COLO668 (cell line): ENCODE data around the gene RAB2B.

Experiments used
- DNase-seq: peaks from one replicate; lab custom pipeline; 2025; ENCODE audit not compliant: unreplicated experiment; lab: John Stamatoyannopoulos, UW

Gene RAB2B

GRCh38 chr14:21476925-21477681 is at the start of gene RAB2B, which contains the start of gene TOX4:
RAB2B (minus strand) TSS chr14:21476959; CDS start chr14:21476872, 87 bp downstream.
TOX4 (plus strand) TSS chr14:21477195; CDS start chr14:21477279, 84 bp downstream.
- peak; percentile 97 for DNase-seq

- peak; percentile 95 for DNase-seq
Measured at GRCh38 chr14:21525962-21526671, 49.4 kb upstream of the RAB2B start, which contains the start of gene SALL2. SALL2 (minus strand) TSS chr14:21526346; CDS start chr14:21526127, 219 bp downstream.

GRCh38 chr14:21525571-21525961 is 48.8 kb upstream of the RAB2B start:
- peak; percentile 45 for DNase-seq

- DNase-seq: no peak
Measured at GRCh38 chr14:21524575-21525490, 48.1 kb upstream of the RAB2B start.

- DNase-seq: no peak
Measured at GRCh38 chr14:21523203-21523602, 46.4 kb upstream of the RAB2B start.

- no peak for DNase-seq
Measured at GRCh38 chr14:21521501-21521900, 44.7 kb upstream of the RAB2B start.

- DNase-seq: no peak
Measured at GRCh38 chr14:21520767-21521166, 44.0 kb upstream of the RAB2B start.

GRCh38 chr14:21518725-21519124 is 42.0 kb upstream of the RAB2B start:
- no peak for DNase-seq

- DNase-seq: no peak
Measured at GRCh38 chr14:21514341-21514740, 37.6 kb upstream of the RAB2B start.

GRCh38 chr14:21510735-21511657 is 34.2 kb upstream of the RAB2B start, which contains the start of gene METTL3:
METTL3 (minus strand) TSS chr14:21511340; CDS start chr14:21511223, 117 bp downstream.
- DNase-seq: peak; percentile 96

GRCh38 chr14:21509432-21510143 is 32.8 kb upstream of the RAB2B start:
- DNase-seq: peak; percentile 14

- no peak for DNase-seq
Measured at GRCh38 chr14:21506557-21506956, 29.8 kb upstream of the RAB2B start.

- DNase-seq: no peak
Measured at GRCh38 chr14:21505012-21505553, 28.3 kb upstream of the RAB2B start.

GRCh38 chr14:21503376-21503775 is 26.6 kb upstream of the RAB2B start:
- DNase-seq: no peak

GRCh38 chr14:21501568-21501967 is 24.8 kb upstream of the RAB2B start:
- DNase-seq: no peak

- no peak for DNase-seq
Measured at GRCh38 chr14:21498540-21499526, 22.1 kb upstream of the RAB2B start.

GRCh38 chr14:21496453-21496852 is 19.7 kb upstream of the RAB2B start:
- DNase-seq: no peak
